ENCODE results near the gene EXOSC2. TPM values are rescaled to one million over a fixed set of nuclear protein-coding genes. Genes with fewer than 3 reads are reported as not detected.
A peak's percentile ranks its signal among the peaks of the same experiment; 100 is the strongest.

EXOSC2 gene, protein sequence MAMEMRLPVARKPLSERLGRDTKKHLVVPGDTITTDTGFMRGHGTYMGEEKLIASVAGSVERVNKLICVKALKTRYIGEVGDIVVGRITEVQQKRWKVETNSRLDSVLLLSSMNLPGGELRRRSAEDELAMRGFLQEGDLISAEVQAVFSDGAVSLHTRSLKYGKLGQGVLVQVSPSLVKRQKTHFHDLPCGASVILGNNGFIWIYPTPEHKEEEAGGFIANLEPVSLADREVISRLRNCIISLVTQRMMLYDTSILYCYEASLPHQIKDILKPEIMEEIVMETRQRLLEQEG
- total RNA-seq (2021; fragmentation: NEBNext Ultra II Directional; extraction: Animal tissue kit (Norgen Biotek cat#: 25700)), result 84.3 and 93.6 TPM in 2 replicates
- polyA plus RNA-seq (2011; rRNA removed), result 39.3 and 47.8 TPM in 2 replicates
- 67.9 TPM for polyA plus RNA-seq (2011; cell fraction: cytosol; rRNA removed)
- polyA plus RNA-seq (2011; cell fraction: nucleus; rRNA removed), result 45.9 TPM
- 65.5 to 78.6 TPM (median 69.6 TPM) in 4 replicates for polyA plus RNA-seq (2012, experiment 1 of 2)
- polyA plus RNA-seq (2012, experiment 2 of 2), result 24.0 TPM
- 34.7 TPM for polyA plus RNA-seq (2013, experiment 1 of 2)
- polyA plus RNA-seq (2013, experiment 2 of 2), result 33.1 TPM
- polyA minus RNA-seq (2011; rRNA and poly(A)+ RNA removed), result 96.3 and 109 TPM in 2 replicates
- polyA minus RNA-seq (2011; cell fraction: cytosol; rRNA and poly(A)+ RNA removed), result 41.5 TPM
- polyA minus RNA-seq (2011; cell fraction: nucleus; rRNA and poly(A)+ RNA removed), result 62.0 TPM
- long read RNA-seq, experiment 1, transcript EXOSC2-204 (9 exons, 2,040 nt), result major isoform, 10 of 19 reads
- long read RNA-seq, experiment 1, partial matches to known transcripts, result 5 of 19 reads
- long read RNA-seq, experiment 1, other reads (novel, unspliced or antisense), result 2 of 19 reads
- long read RNA-seq, experiment 2, transcript EXOSC2-204 (9 exons, 2,040 nt), result major isoform, 65 of 79 reads
- long read RNA-seq, experiment 2, partial matches to known transcripts, result 4 of 79 reads
- long read RNA-seq, experiment 2, other reads (novel, unspliced or antisense), result 4 of 79 reads

DNA sequence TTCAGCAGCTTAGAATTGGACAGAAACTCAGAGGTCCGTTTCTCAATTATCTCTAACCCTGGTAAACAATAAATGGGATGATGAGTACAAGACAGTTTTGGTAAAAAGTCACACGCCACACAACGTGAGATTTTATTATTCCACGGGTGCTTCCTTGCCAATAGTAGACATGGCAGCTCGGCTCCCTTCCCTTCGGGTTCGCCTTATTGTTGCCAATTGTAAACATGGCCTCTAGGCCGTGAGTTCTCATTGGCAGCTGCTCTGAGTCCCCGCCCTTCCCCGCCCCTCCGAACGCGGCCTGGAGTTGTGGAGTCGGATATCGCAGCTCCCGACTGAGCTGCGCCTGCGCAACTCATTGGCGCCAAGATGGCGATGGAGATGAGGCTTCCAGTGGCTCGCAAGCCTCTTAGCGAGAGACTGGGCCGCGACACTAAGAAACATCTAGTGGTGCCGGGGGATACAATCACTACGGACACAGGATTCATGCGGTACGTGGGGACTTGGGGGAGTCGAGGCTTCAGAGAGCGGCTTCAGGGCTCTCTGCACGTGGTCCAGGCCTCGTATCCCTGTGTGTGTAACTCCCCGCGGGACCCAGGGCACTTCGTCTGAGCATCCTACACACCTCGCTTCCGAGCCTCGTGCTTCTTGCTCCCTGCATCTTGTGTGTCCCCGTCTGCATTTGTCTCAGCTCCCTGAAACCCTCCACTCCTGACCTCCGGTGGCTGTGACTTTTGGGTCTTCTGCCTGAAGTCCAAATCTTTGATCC lies at the start of gene EXOSC2:
TSS of gene EXOSC2 (plus strand) at position 355 of the 766 bp plus-strand sequence. CDS start at position 367, 12 bp downstream.
- WGBS, 2 experiments (ENCODE audit: extremely low coverage in 1 of 2, insufficient coverage in 1 of 2, insufficient read length in 1 of 2, insufficient replicate concordance in 2 of 2, low coverage in 1 of 2, low lambda C conversion rate in 2 of 2, missing lambda C conversion rate in 1 of 2), result 0% methylated on average over 40 of the region's 40 CpGs; no CpG with 5 or more reads in 1 of the 2 experiments
- Histone ChIP-seq H3K18ac (ENCODE audit: extremely low read depth, low read length) (peak within 1 kb of the TSS; percentile 93), H3K9me3 (ENCODE audit: insufficient read depth in 2 of 2, low read depth in 1 of 2, low read length in 1 of 2) (no peaks in the 10 kb centered on the region), H3K27ac (ENCODE audit: low read depth, low read length) (peak within 1 kb of the TSS; percentile 89), H3K4me1 (replicated peaks in 1 of 4; ENCODE audit: control insufficient read depth in 3 of 4, insufficient read depth in 4 of 4, low read length in 3 of 4) (peaks cover 4 to 9% (median 6%) of the 10 kb centered on the region in 4 experiments; a peak in 6 of 7 replicates), H2AK5ac (ENCODE audit: low read depth, low read length) (peak within 1 kb of the TSS; percentile 44; the same call in 1 of the 2 replicates), H3K4me2 (ENCODE audit: insufficient read depth in 1 of 2, low read depth in 2 of 2, low read length in 2 of 2) (peak within 1 kb of the TSS; percentile 78 to 95), H2BK12ac (ENCODE audit: low read depth, low read length) (peak within 1 kb of the TSS; percentile 32; the same call in 1 of the 2 replicates), H3K56ac (replicated peaks; ENCODE audit: insufficient read length, low read depth, low read length) (peak within 1 kb of the TSS; percentile 87), H3K27me3 (replicated peaks in 1 of 4; ENCODE audit: control insufficient read depth in 3 of 4, extremely low read depth in 1 of 4, insufficient read depth in 3 of 4, low read length in 3 of 4) (no peaks in the 10 kb centered on the region), H4K8ac (ENCODE audit: extremely low read depth, insufficient read depth, low read length) (peak within 1 kb of the TSS; percentile 98), H3K36me3 (ENCODE audit: control insufficient read depth in 2 of 4, insufficient read depth in 4 of 4, low read length in 3 of 4) (peaks cover 18 to 37% (median 31%) of the 10 kb centered on the region in 4 experiments), H2BK15ac (ENCODE audit: low read length) (no peak within 1 kb of the TSS), H2AFZ (ENCODE audit: low read length) (peak within 1 kb of the TSS; percentile 95), H3K79me2 (ENCODE audit: control insufficient read depth in 1 of 2, insufficient read depth in 2 of 2, low read length in 2 of 2) (peaks cover 16 to 42% of the 10 kb centered on the region in 2 experiments), H2BK5ac (ENCODE audit: low read depth, low read length) (peak within 1 kb of the TSS; percentile 94), H4K5ac (ENCODE audit: insufficient read length, low read depth, low read length) (peak within 1 kb of the TSS; percentile 91), H4K20me1 (replicated peaks in 1 of 2; ENCODE audit: control insufficient read depth in 1 of 2, insufficient read depth in 2 of 2, low read length in 2 of 2) (peaks cover 12 to 23% of the 10 kb centered on the region in 2 experiments), H2BK120ac (replicated peaks; ENCODE audit: low read depth, low read length) (peak within 1 kb of the TSS; percentile 15), H2BK20ac (ENCODE audit: low read length) (no peak within 1 kb of the TSS), H3K9ac (replicated peaks in 1 of 4; ENCODE audit: extremely low read depth in 1 of 4, low read depth in 3 of 4, low read length in 3 of 4) (peak within 1 kb of the TSS; percentile 93 to 99 (median 98)), H3K23me2 (ENCODE audit: low read depth, low read length) (peaks cover 10% of the 10 kb centered on the region), H3K4ac (replicated peaks; ENCODE audit: insufficient read length, low read depth, low read length) (peak within 1 kb of the TSS; percentile 99), H4K91ac (replicated peaks; ENCODE audit: insufficient read length, low read length) (peak within 1 kb of the TSS; percentile 98), H3K23ac (ENCODE audit: insufficient read length) (peak within 1 kb of the TSS; percentile 42), H3K79me1 (ENCODE audit: low read depth, low read length) (peaks cover 16% of the 10 kb centered on the region), H3K14ac (ENCODE audit: insufficient read length) (peak within 1 kb of the TSS; percentile 35), H3K4me3 (ENCODE audit: extremely low read depth in 1 of 4, insufficient read depth in 2 of 4, low read depth in 3 of 4, low read length in 4 of 4) (peak within 1 kb of the TSS; percentile 94 to 100 (median 98))
- no peak for FAIRE-seq
- ChIA-PET POLR2A (ENCODE audit: partially characterized antibody) (interaction anchor here (0.8 to 3.3 kb wide), 18 partner anchors 8 to 403 kb away, joined by 3 to 11 read pairs (median 3); partner anchors contain the start of gene AIF1L), CTCF (ENCODE audit: partially characterized antibody) (interaction anchor here (0.6 to 5.6 kb wide), 19 partner anchors 8 to 365 kb away, joined by 3 to 36 read pairs (median 5); no protein-coding TSS in a partner anchor)
- DNase-seq (ENCODE audit: low read depth in 1 of 2, low spot score in 2 of 2), result peak; percentile 86 to 90
- TF ChIP-seq CREB1 (IDR thresholded peaks at IDR 0.05), result peak; percentile 5; the same call in 1 of the 2 replicates
- TF ChIP-seq RNF2 (IDR thresholded peaks at IDR 0.05; ENCODE audit: borderline replicate concordance, low read depth, low read length, missing control alignments, poor library complexity, severe bottlenecking), result no peak
- TF ChIP-seq, protein P1, sequence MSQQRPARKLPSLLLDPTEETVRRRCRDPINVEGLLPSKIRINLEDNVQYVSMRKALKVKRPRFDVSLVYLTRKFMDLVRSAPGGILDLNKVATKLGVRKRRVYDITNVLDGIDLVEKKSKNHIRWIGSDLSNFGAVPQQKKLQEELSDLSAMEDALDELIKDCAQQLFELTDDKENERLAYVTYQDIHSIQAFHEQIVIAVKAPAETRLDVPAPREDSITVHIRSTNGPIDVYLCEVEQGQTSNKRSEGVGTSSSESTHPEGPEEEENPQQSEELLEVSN (IDR thresholded peaks at IDR 0.05), result peak; percentile 55
- peak; percentile 47 for TF ChIP-seq SIX5 (IDR thresholded peaks at IDR 0.05; ENCODE audit: low read depth, low read length)
- TF ChIP-seq GABPA (IDR thresholded peaks at IDR 0.05; ENCODE audit: borderline replicate concordance, insufficient read depth, low read length), result no peak

All from H1 (cell line).